Transverse colon (tissue), 4 donors: Measurements from ENCODE around the gene ATG16L1. TPM values are rescaled to one million over a fixed set of nuclear protein-coding genes. Genes with fewer than 3 reads are reported as not detected.

Source experiments
- small RNA-seq, 4 donors: library from RNA; depleted of rRNA; stranded (forward); fragments of <200 nt; gene quantifications; one replicate each; pipeline ENCODE3, GENCODE V24; 2016
- total RNA-seq, 4 donors: library from RNA; depleted of rRNA; stranded (reverse); fragments of >200 nt; gene quantifications; one replicate each; pipeline ENCODE4 v1.1.0, GENCODE V29; 2016

ATG16L1 gene
- total RNA-seq, 4 donors from 2014 or later = 10.1 to 101 (median 50.3) TPM

Small RNA genes lying within 50 kb of the gene (small RNA-seq; reads per million reads assigned to genes)
- gene RN7SL32P (0 reads per million in 4 donors), gene SCARNA5 (409 to 1,265 (median 804) reads per million in 4 donors), gene SCARNA6 (67.2 to 131 (median 94.5) reads per million in 4 donors)

Other genes starting within 250 kb of the ATG16L1 start
- gene NGEF, start 238.4 kb upstream of the ATG16L1 start, total RNA-seq = 100 to 1,000 TPM in 1 of 4 donors, 10 to 100 TPM in 3; 46.1 to 105 (median 68.8) TPM
- gene NEU2, start 219.0 kb upstream of the ATG16L1 start, total RNA-seq = under 1 TPM in 1 of 4 donors, not detected in 3; 0.41 TPM
- 10 to 100 TPM in 3 of 4 donors, 1 to 10 TPM in 1; 7.8 to 40.4 (median 26.1) TPM for gene INPP5D, start 191.3 kb upstream of the ATG16L1 start, total RNA-seq
- gene SAG, start 56.1 kb downstream of the ATG16L1 start, total RNA-seq = not detected
- gene DGKD, start 102.8 kb downstream of the ATG16L1 start, total RNA-seq = 100 to 1,000 TPM in 1 of 4 donors, 10 to 100 TPM in 3; 55.7 to 166 (median 91.5) TPM